SK-N-MC (cell line): ENCODE data around the gene SCN9A.

Experiments
- EZH2 ChIP-seq: fragments of 200-600 bp; sonication (generic); IDR thresholded peaks from one replicate; pipeline ENCODE4 v1.6.1; 2017; ENCODE audit warnings: antibody characterized with exemption
- FOXP2 ChIP-seq: optimal IDR thresholded peaks from 2 replicates; pipeline ENCODE3; 2011; ENCODE audit warnings: mild to moderate bottlenecking, moderate library complexity; ENCODE audit not compliant: insufficient read depth; ENCODE audit errors: extremely low read length, control extremely low read depth
- POLR2AphosphoS5 ChIP-seq: IDR thresholded peaks from 2 replicates; pipeline ENCODE4 v1.6.1; 2012; ENCODE audit warnings: mild to moderate bottlenecking, low read depth, low read length, borderline replicate concordance

DNA sequence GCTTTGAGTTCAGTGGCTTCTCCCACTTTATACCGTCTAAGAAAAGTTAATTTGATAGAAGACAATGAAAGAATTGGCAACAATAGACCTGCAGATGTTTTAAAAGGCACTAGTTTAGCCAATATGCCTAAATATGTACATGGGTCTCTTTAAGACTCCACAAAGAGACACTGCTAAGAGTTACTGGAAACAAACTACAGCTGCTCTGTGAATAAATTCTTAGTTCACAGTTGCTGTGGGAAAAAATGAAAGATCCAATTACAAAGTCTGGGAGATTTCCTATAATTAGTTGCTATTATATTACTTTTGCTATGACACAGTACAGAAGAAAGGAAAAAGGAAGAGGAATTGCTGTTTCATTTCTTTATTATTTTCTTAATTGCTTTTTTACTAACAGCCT, 34.3 kb downstream of the SCN9A start:
- TF ChIP-seq EZH2 = no peak
- TF ChIP-seq POLR2AphosphoS5 = no peak
- no peak for TF ChIP-seq FOXP2
